OCI-M2 (cell line): ENCODE results near the gene JPT2.

Experiments used
- DNase-seq: peaks from one replicate; lab custom pipeline; 2025; ENCODE audit not compliant: unreplicated experiment; lab: John Stamatoyannopoulos, UW

The JPT2 gene

DNA sequence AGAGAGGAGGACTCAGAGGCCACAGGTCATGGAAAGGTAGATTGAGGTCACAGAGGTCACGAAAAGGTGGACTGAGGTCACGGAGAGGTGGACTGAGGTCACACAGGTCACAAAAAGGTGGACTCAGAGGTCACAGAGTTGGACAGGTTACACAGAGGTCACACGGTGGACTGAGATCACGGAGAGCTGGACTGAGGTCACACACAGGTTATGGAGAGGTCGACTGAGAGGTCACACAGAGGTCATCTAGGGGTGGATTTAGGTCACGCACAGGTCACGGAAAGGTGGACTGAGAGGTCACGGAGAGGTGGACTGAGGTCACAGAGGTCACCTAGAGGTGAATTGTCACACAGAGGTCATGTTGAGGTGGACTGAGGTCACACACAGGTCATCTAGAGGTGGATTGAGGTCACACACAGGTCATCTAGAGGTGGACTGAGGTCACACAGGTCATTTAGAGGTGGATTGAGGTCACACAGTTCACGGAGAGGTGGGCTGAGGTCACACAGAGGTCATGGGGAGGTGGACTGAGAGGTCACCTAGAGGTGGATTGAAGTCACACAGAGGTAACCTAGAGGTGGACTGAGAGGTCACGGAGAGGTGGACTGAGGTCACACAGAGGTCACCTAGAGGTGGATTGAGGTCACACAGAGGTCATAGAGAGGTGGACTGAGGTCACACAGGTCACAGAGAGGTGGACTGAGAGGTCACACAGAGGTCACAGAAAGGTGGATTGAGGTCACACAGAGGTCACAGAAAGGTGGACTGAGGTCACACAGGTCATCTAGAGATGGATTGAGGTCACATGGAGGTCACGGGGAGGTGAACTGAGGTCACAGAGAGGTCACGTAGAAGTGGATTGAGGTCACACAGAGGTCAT, 26.7 kb upstream of the JPT2 start:
- no peak for DNase-seq

DNA sequence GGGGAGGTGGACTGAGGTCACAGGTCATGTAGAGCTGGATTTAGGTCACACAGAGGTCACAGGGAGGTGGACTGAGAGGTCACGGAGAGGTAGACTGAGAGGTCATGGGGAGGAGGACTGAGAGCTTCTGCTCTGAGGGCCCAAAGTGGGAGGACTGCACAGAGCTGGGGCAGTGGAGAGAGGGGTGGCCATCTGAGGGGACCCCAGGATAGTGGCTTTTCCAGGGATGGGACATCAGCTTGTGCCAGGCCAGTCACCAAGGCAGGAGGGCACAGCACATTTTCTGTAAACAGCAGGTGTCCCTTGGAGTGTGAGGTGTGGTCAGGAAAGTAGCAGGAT, 26.1 kb upstream of the JPT2 start:
- no peak for DNase-seq

- no peak for DNase-seq
Observed at GRCh38 chr16:1653023-1653422, 25.1 kb upstream of the JPT2 start.

GRCh38 chr16:1654505-1655268, 23.4 kb upstream of the JPT2 start:
- no peak for DNase-seq

- no peak for DNase-seq
Observed at GRCh38 chr16:1655269-1655807, 22.7 kb upstream of the JPT2 start.

DNA sequence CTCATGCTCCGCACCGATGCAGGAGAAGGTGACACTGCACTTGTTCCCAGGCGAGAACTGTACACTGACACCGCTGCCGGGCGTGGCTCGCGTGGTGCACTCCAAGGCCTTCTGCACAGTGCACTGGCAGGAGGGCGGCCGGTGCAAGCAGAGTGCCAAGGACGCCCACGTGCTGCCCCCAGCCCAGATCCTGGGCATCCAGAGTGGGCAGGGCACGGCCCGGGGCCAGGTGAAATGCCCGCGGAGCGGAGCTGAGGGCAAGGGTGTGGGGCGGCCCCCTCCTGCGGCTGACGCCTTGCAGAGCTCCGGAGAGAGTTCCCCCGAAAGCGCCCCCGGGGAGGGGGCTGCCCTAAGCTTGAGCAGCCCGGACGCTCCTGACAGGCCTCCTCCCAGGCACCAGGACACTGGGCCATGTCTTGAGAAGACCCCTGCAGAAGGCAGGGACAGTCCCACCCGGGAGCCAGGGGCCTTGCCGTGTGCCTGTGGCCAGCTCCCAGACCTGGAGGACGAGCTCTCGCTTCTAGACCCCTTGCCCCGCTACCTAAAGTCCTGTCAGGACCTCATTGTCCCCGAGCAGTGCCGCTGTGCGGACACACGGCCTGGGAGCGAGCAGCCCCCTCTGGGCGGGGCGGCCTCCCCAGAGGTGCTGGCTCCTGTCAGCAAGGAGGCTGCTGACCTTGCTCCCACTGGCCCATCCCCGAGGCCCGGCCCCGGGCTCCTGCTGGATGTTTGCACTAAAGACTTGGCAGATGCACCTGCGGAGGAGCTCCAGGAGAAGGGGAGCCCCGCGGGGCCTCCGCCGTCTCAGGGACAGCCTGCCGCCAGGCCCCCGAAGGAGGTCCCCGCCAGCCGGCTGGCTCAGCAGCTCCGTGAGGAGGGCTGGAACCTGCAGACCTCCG, 21.9 kb upstream of the JPT2 start:
- no peak for DNase-seq

DNA sequence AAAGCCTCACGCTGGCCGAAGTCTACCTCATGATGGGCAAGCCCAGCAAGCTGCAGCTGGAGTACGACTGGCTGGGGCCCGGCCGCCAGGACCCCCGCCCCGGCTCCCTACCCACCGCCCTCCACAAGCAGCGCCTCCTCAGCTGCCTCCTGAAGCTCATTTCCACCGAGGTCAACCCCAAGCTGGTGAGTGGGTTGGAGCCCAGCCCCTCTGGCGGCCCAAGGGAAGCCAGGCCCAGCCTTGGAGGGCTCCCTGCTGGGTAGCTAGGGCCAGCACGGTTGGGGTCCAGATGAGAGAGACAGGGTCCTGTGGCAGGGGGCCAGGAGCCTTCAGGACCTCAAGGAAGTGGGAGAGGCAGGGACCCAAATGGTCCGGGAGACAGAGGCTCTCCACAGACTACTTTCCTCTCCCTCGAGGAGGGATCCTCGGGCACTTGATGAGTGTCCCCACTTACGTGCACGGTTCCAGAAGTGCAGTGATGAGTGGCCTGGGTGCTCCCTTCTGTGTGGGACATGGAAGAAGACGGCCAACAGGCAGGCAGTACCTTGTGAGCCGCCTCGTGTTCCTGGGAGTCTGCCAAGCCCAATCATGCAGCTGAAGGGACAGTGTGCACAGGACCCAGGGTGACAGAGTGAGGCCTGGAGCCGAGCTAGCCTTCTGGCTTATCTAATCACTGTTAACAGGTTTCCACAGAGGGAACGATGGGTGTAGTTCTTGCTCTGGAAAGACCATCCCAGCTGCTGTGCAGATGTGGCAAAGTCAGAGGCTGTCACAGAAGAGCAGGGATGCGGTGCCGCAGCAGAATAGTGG, 21.1 kb upstream of the JPT2 start:
- no peak for DNase-seq

DNA sequence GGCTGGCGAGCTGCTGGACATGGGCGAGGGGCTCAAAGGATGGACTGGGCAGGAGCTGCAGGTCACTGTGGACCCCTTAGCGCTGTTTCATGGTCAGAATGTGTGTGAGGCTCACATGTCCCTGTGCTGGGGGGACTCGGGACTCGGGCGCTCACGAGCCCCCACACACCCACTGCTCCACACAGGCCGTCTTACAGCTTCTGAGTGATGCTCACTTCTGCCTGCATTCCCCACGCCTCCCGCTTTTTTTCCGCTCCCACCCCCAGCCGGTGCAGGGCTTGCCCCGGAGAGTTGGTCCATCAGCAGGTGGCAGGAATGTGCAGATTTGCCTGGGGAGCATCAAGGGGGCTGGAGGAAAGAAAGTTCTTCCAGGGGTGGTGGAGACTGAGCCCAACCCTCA, 20.2 kb upstream of the JPT2 start:
- DNase-seq: no peak

GRCh38 chr16:1659031-1659430, 19.0 kb upstream of the JPT2 start:
- no peak for DNase-seq

DNA sequence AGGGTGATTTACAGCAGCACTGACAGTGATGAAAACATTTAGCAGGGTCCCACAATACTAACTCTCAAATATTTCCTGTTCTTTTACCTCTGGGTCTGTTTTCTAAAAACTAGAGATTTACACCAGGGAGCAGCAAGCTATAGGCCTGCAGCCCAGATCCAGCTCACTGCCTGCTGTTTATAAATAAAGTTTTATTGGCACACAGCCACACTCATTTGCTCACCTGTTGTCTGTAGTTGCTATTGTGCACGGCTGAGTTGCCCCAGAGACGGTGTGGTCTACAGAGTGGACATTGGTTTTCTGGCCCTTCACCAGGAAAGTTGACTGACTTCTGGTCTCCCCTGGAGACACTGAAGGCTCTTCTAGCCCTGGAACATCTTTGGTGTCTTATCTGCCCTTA, 16.3 kb upstream of the JPT2 start:
- DNase-seq: no peak

DNA sequence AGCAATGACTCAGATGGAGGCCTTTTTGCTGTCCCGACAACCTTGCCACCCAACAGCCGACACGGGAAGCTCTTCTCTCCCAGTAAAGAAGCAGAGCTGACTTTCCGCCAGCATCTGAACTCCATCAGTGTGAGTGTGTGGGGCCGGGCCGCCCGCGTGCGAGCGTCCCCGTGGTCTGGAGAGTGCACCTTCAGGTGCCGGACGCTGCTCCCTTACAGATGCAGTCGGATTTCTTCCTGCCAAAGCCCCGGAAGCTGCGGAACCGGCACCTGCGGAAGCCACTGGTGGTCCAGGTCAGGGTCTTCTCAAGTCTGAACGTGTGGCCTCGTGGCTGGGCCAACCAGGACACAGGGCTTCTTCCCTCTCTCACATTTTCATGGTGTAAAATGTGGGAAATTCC, 15.5 kb upstream of the JPT2 start:
- no peak for DNase-seq

GRCh38 chr16:1665829-1666228, 12.2 kb upstream of the JPT2 start:
- no peak for DNase-seq

GRCh38 chr16:1666316-1666715, 11.8 kb upstream of the JPT2 start:
- no peak for DNase-seq

- no peak for DNase-seq
Observed at GRCh38 chr16:1667271-1667670, 10.8 kb upstream of the JPT2 start.

- no peak for DNase-seq
Observed at GRCh38 chr16:1667916-1668315, 10.2 kb upstream of the JPT2 start.

DNA sequence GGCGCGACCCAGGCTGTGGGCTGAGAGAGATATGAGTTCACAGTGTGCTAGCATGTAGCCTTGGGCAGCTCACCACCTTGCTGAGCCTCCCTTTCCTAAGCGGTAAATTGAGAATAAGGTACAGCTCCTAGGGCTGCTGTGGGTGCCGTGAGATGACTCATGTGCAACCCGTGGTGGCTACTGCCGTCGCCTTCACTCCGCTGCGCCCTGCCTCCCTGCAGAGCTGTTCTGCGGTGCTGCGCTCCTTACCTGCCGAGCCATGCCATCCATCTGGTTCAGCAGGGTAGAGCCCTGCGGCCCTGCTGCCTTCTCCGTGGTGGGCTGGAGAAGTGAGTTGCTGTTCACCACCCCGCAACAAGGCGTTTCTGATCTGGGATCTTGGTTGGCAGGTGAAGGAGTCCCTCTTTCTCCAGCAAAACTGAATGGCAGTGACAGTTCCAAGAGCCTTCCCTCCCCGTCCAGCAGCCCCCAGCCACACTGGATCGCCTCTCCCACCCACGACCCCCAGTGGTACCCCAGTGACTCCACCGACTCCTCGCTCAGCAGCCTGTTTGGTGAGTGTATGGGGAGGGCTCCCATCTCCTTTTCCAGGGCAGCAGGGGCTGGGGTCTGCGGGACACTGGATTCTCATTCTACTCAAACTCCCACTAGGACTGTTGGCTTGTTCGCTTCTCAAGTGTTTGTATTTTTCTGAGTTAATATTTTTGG, 9.3 kb upstream of the JPT2 start:
- no peak for DNase-seq

DNA sequence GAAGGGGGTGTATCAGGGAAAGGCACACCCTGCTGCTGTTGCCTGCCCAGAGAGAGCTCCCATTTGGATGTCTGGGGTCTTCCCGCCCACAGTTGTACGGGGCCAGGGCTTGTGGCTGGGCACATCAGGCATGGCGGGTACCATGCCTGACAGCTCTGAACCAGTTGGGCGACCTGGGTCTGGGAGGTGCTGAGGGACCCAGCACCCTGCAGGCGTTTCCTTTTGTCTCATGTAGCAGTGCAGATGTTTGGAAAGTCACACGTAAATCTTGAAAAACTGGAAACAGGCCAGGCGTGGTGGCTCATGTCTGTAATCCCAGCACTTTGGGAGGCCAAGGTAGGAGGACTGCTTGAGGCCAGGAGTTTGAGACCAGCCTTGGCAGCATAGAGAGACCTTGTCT, 8.4 kb upstream of the JPT2 start:
- no peak for DNase-seq

GRCh38 chr16:1670371-1670770, 7.7 kb upstream of the JPT2 start:
- DNase-seq: no peak

- no peak for DNase-seq
Observed at GRCh38 chr16:1670866-1671265, 7.2 kb upstream of the JPT2 start.
